NB4 (cell line): Measurements from ENCODE around the gene ARHGEF10L.
A peak's percentile ranks its signal among the peaks of the same experiment; 100 is the strongest.

Experiments
- DNase-seq: peaks from one replicate; pipeline ENCODE4 v3.0.0; 2010; ENCODE audit warnings: low read depth
- H3K4me3 ChIP-seq: one replicate; pipeline ENCODE4 v1.5.1; 2011; ENCODE audit warnings: mild to moderate bottlenecking, low read depth, low read length, moderate library complexity
- CTCF ChIP-seq: IDR thresholded peaks from one replicate; pipeline ENCODE4 v1.5.1; 2012; ENCODE audit warnings: low read depth, low read length
- MAX ChIP-seq: IDR thresholded peaks from 2 replicates; pipeline ENCODE4 v1.6.1; 2011; ENCODE audit warnings: low read depth, low read length
- MYC ChIP-seq: IDR thresholded peaks from 2 replicates; pipeline ENCODE4 v1.6.1; 2011; ENCODE audit warnings: low read depth, low read length
- POLR2A ChIP-seq: IDR thresholded peaks from 2 replicates; pipeline ENCODE4 v1.6.1; 2011; ENCODE audit warnings: mild to moderate bottlenecking; ENCODE audit not compliant: insufficient read length; ENCODE audit errors: extremely low read depth

The ARHGEF10L gene

GRCh38 chr1:17568014-17568900 is 28.8 kb downstream of the ARHGEF10L start:
- no peak for TF ChIP-seq CTCF
- TF ChIP-seq POLR2A = no peak
- TF ChIP-seq MYC = no peak
- DNase-seq = no peak
- H3K4me3 ChIP-seq = no peak overlapping the region

- no peak overlapping the region for H3K4me3 ChIP-seq
- DNase-seq = peak; percentile 78
- TF ChIP-seq POLR2A (no peak), CTCF (no peak), MAX (peak; percentile 40), MYC (peak; percentile 61; the same call in 1 of the 2 replicates)
Measured at GRCh38 chr1:17569200-17570139, 30.0 kb downstream of the ARHGEF10L start.

DNA sequence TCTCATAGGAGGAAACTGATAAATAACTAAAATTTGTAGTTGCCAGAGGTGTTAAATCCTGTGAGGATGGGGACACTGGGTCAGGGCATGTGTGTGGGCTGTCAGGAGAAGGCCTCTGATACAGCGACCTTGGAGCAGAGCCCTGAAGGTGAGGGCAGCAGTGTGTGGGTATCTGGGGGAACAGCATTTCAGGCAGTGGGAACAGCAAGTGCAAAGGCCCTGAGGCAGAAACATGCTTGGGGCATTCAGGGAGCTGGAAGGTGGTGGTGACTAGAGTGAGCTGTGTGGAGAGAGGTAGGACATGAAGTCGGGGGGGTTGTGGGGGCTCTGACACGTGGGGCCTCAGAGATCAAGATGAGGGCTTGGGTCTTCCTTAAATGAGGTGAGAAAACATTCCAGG is 30.7 kb downstream of the ARHGEF10L start:
- no peak overlapping the region for H3K4me3 ChIP-seq
- DNase-seq = no peak
- TF ChIP-seq POLR2A (no peak), MYC (no peak), CTCF (no peak), MAX (no peak)

GRCh38 chr1:17572264-17572985 is 32.9 kb downstream of the ARHGEF10L start:
- TF ChIP-seq POLR2A (no peak), CTCF (peak; percentile 23)
- H3K4me3 ChIP-seq = no peak overlapping the region
- DNase-seq = no peak

- TF ChIP-seq CTCF = no peak
- TF ChIP-seq MAX = no peak
- TF ChIP-seq POLR2A = no peak
- no peak for TF ChIP-seq MYC
- H3K4me3 ChIP-seq = no peak overlapping the region
- no peak for DNase-seq
Measured at GRCh38 chr1:17573518-17574041, 34.1 kb downstream of the ARHGEF10L start.
